Liver (tissue), 3 donors: ENCODE data around the gene SLC38A10.

ENCODE experiments used
- EGR1 ChIP-seq, 2 donors: IDR thresholded peaks; 2 replicates each; pipeline ENCODE4 v1.6.1; 2016 to 2018; ENCODE audit warnings: antibody characterized with exemption in 2 of 2, low read depth in 2 of 2
- FOXA1 ChIP-seq: IDR thresholded peaks from 2 replicates; pipeline ENCODE4 v1.6.1; 2016; ENCODE audit warnings: antibody characterized with exemption
- FOXA2 ChIP-seq: IDR thresholded peaks from 2 replicates; pipeline ENCODE4 v1.6.1; 2016; ENCODE audit warnings: antibody characterized with exemption
- GABPA ChIP-seq, 2 donors: IDR thresholded peaks in 1 of 2; conservative IDR thresholded peaks in 1 of 2; 2 replicates each; pipeline ENCODE4 v1.6.1; 2016; ENCODE audit warnings: antibody characterized with exemption in 2 of 2, mild to moderate bottlenecking in 1 of 2, moderate library complexity in 1 of 2
- HNF4A ChIP-seq, 2 donors: conservative IDR thresholded peaks; 2 replicates each; pipeline ENCODE4 v1.6.1; 2016; ENCODE audit warnings: antibody characterized with exemption in 2 of 2, mild to moderate bottlenecking in 2 of 2
- HNF4G ChIP-seq: IDR thresholded peaks from 2 replicates; pipeline ENCODE4 v1.6.1; 2016; ENCODE audit warnings: antibody characterized with exemption
- RAD21 ChIP-seq, 2 donors: IDR thresholded peaks; 2 replicates each; pipeline ENCODE4 v1.6.1; 2016; ENCODE audit warnings: antibody characterized with exemption in 2 of 2, mild to moderate bottlenecking in 2 of 2
- SP1 ChIP-seq: IDR thresholded peaks from 2 replicates; pipeline ENCODE4 v1.6.1; 2018; ENCODE audit warnings: antibody characterized with exemption, mild to moderate bottlenecking
- TAF1 ChIP-seq: conservative IDR thresholded peaks from 2 replicates; pipeline ENCODE4 v1.6.1; 2016; ENCODE audit warnings: antibody characterized with exemption, mild to moderate bottlenecking
- TF ChIP-seq, protein P1 (sequence below): fragments of 150-350 bp; IDR thresholded peaks from 2 replicates; pipeline ENCODE4 v1.5.1; 2017; ENCODE audit warnings: improper control_type of control experiment, low read depth, low read length; ENCODE audit not compliant: missing input control
- TF ChIP-seq, protein P2 (sequence below): IDR thresholded peaks from 2 replicates; pipeline ENCODE4 v1.6.1; 2016; ENCODE audit warnings: antibody characterized with exemption, mild to moderate bottlenecking
- TF ChIP-seq, protein P3 (sequence below): IDR thresholded peaks from 2 replicates; pipeline ENCODE4 v1.6.1; 2016; ENCODE audit warnings: antibody characterized with exemption
- donor health status: healthy.
- donor health status: healthy.

DNA sequence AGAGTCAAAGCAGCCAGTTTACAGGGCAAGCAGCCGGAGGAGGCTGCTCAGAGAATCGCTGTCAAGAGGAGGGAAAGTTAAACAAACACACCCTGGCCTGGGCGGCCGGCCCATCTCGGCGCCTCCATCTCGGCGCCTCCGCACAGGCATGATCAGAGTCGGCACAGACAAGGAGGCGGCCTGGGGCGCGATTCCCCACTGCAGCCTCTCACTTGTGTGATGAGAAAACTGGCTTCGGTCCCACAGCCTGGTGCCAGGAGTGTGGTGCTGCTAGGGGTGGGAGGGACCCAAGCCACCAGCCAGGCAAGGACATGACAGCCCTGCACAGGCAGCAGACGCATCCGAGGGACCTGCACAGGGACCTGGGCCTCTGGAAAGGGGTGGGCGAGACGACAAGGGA lies 17.7 kb downstream of the SLC38A10 start:
- no peak for TF ChIP-seq GABPA (IDR thresholded peaks at IDR 0.05 in 1 of 2, conservative IDR thresholded peaks at IDR 0.05 in 1 of 2)
- TF ChIP-seq EGR1 (IDR thresholded peaks at IDR 0.05; ENCODE audit: low read depth in 2 of 2), result no peak
- TF ChIP-seq FOXA1, result no peak
- TF ChIP-seq, protein P1, sequence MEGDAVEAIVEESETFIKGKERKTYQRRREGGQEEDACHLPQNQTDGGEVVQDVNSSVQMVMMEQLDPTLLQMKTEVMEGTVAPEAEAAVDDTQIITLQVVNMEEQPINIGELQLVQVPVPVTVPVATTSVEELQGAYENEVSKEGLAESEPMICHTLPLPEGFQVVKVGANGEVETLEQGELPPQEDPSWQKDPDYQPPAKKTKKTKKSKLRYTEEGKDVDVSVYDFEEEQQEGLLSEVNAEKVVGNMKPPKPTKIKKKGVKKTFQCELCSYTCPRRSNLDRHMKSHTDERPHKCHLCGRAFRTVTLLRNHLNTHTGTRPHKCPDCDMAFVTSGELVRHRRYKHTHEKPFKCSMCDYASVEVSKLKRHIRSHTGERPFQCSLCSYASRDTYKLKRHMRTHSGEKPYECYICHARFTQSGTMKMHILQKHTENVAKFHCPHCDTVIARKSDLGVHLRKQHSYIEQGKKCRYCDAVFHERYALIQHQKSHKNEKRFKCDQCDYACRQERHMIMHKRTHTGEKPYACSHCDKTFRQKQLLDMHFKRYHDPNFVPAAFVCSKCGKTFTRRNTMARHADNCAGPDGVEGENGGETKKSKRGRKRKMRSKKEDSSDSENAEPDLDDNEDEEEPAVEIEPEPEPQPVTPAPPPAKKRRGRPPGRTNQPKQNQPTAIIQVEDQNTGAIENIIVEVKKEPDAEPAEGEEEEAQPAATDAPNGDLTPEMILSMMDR, result no peak
- no peak for TF ChIP-seq HNF4G
- no peak for TF ChIP-seq FOXA2
- TF ChIP-seq, protein P2, sequence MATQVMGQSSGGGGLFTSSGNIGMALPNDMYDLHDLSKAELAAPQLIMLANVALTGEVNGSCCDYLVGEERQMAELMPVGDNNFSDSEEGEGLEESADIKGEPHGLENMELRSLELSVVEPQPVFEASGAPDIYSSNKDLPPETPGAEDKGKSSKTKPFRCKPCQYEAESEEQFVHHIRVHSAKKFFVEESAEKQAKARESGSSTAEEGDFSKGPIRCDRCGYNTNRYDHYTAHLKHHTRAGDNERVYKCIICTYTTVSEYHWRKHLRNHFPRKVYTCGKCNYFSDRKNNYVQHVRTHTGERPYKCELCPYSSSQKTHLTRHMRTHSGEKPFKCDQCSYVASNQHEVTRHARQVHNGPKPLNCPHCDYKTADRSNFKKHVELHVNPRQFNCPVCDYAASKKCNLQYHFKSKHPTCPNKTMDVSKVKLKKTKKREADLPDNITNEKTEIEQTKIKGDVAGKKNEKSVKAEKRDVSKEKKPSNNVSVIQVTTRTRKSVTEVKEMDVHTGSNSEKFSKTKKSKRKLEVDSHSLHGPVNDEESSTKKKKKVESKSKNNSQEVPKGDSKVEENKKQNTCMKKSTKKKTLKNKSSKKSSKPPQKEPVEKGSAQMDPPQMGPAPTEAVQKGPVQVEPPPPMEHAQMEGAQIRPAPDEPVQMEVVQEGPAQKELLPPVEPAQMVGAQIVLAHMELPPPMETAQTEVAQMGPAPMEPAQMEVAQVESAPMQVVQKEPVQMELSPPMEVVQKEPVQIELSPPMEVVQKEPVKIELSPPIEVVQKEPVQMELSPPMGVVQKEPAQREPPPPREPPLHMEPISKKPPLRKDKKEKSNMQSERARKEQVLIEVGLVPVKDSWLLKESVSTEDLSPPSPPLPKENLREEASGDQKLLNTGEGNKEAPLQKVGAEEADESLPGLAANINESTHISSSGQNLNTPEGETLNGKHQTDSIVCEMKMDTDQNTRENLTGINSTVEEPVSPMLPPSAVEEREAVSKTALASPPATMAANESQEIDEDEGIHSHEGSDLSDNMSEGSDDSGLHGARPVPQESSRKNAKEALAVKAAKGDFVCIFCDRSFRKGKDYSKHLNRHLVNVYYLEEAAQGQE, result no peak
- no peak for TF ChIP-seq TAF1
- TF ChIP-seq, protein P3, sequence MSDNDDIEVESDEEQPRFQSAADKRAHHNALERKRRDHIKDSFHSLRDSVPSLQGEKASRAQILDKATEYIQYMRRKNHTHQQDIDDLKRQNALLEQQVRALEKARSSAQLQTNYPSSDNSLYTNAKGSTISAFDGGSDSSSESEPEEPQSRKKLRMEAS, result no peak
- no peak for TF ChIP-seq HNF4A (conservative IDR thresholded peaks at IDR 0.05)
- TF ChIP-seq SP1, result no peak
- no peak for TF ChIP-seq RAD21 (IDR thresholded peaks at IDR 0.05)
